ENCODE data around the gene ANKLE1. TPM values are rescaled to one million over a fixed set of nuclear protein-coding genes. Genes with fewer than 3 reads are reported as not detected.
A peak's percentile ranks its signal among the peaks of the same experiment; 100 is the strongest.

ANKLE1 gene
- total RNA-seq, 1 experiment from 2014 or later = 16.5 TPM

DNA sequence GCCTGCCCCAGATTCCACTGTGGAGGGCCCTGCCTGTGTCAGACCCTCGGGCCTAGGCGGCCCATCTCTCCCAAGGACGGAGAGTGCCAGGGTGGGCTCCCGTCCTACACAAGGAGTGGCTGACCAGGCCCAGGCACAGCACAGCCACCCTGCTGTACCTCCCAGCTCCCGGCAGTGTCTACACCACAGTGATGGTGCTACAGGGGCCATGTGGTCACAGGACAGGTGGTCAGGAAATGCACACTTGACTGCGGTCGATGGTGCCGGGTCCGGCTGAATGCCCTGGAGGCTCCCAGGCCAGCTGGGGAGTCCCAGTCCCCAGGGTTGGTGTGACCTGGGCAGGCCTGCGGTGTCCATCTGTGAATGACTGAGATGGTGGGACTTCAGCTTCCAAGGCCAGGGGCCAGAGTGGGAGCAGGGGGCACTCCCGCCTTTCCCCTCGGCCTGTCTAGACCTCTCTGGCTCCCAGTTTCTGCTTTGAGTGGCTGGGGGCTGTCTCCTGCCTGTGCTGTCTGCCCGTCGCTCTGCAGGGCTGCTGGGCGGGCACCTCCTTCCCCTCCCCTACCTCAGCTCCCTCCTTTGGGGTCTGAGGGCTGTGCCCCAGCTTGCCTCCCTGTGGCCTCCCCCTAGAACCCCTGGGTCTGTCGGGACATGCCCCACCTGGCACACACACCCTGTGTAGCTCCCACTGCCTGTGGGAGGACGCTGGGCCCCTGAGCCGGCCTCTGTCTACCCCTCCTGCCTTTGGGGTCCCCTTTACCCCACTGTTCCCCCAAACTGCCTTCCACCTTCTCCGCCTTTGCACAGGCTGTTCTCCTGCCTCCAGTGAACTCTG lies 40.2 kb downstream of the ANKLE1 start:
- no peak overlapping the region for H3K56ac ChIP-seq (ENCODE audit: insufficient read length, low read depth, low read length)
- H2BK12ac ChIP-seq (ENCODE audit: insufficient read length, low read depth, low read length) = no peak overlapping the region
- H3K79me1 ChIP-seq (ENCODE audit: insufficient read depth, low read depth, low read length, poor library complexity, severe bottlenecking) = no peaks in the 10 kb centered on the region
- no peaks in the 10 kb centered on the region for H3K9me3 Mint-ChIP-seq
- no peak overlapping the region for H3K27ac ChIP-seq (ENCODE audit: insufficient read length, low read depth, low read length)
- H3K4me2 ChIP-seq (ENCODE audit: insufficient read depth, insufficient read length, low read length) = no peak overlapping the region
- H3K4me1 Mint-ChIP-seq = peaks cover 4 to 8% of the 10 kb centered on the region in 2 experiments
- no peak overlapping the region for H2BK15ac ChIP-seq (ENCODE audit: low read depth, low read length)
- no peak overlapping the region for H2BK20ac ChIP-seq (ENCODE audit: low read depth, low read length, poor library complexity, severe bottlenecking)
- peaks cover 2% of the 10 kb centered on the region; the same call in 1 of the 2 replicates for H3K27me3 Mint-ChIP-seq (ENCODE audit: low read depth)
- no peaks in the 10 kb centered on the region for H3K4me1 ChIP-seq (ENCODE audit: insufficient read depth, low read length)
- H4K91ac ChIP-seq (ENCODE audit: insufficient read length, low read depth, low read length) = no peak overlapping the region
- no peaks in the 10 kb centered on the region for H3K27me3 ChIP-seq (ENCODE audit: insufficient read depth, low read length)
- H3K4ac ChIP-seq (ENCODE audit: low read depth, low read length) = no peak overlapping the region
- no peaks in the 10 kb centered on the region for H3K23me2 ChIP-seq (ENCODE audit: insufficient read length, low read depth, low read length, poor library complexity, severe bottlenecking)
- TF ChIP-seq, protein P1, sequence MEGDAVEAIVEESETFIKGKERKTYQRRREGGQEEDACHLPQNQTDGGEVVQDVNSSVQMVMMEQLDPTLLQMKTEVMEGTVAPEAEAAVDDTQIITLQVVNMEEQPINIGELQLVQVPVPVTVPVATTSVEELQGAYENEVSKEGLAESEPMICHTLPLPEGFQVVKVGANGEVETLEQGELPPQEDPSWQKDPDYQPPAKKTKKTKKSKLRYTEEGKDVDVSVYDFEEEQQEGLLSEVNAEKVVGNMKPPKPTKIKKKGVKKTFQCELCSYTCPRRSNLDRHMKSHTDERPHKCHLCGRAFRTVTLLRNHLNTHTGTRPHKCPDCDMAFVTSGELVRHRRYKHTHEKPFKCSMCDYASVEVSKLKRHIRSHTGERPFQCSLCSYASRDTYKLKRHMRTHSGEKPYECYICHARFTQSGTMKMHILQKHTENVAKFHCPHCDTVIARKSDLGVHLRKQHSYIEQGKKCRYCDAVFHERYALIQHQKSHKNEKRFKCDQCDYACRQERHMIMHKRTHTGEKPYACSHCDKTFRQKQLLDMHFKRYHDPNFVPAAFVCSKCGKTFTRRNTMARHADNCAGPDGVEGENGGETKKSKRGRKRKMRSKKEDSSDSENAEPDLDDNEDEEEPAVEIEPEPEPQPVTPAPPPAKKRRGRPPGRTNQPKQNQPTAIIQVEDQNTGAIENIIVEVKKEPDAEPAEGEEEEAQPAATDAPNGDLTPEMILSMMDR (conservative IDR thresholded peaks at IDR 0.05) = no peak
- no peak overlapping the region for H3T11ph ChIP-seq (ENCODE audit: low read length)
- H4K5ac ChIP-seq (ENCODE audit: insufficient read length, low read depth, low read length) = no peak overlapping the region
- H2AK5ac ChIP-seq (ENCODE audit: insufficient read length, low read length) = no peak overlapping the region
- H2BK5ac ChIP-seq (ENCODE audit: insufficient read length, low read length) = no peak overlapping the region
- no peak overlapping the region for H3K18ac ChIP-seq (ENCODE audit: insufficient read length, low read depth, low read length)
- H2AFZ ChIP-seq (ENCODE audit: low read length) = no peak overlapping the region
- H3K36me3 Mint-ChIP-seq (ENCODE audit: insufficient read depth in 1 of 3, low read depth in 3 of 3) = peaks cover 15 to 51% (median 28%) of the 10 kb centered on the region in 3 experiments
- no peak for DNase-seq
- H4K20me1 ChIP-seq (ENCODE audit: control insufficient read depth, insufficient read depth, insufficient read length) = no peaks in the 10 kb centered on the region
- H3K23ac ChIP-seq (ENCODE audit: insufficient read length, low read depth, low read length) = no peak overlapping the region
- no peak overlapping the region; a peak in 1 of 5 replicates for H3K4me3 Mint-ChIP-seq
- H2BK120ac ChIP-seq (ENCODE audit: low read depth, low read length, poor library complexity, severe bottlenecking) = no peak overlapping the region
- no peaks in the 10 kb centered on the region for H3K79me2 ChIP-seq (ENCODE audit: insufficient read depth, low read length)
- H3K14ac ChIP-seq (ENCODE audit: insufficient read depth, low read length) = no peak overlapping the region
- no peak overlapping the region for H4K8ac ChIP-seq (replicated peaks; ENCODE audit: insufficient read length, low read depth, low read length)
- no peak overlapping the region for H3K9ac ChIP-seq (ENCODE audit: extremely low read depth, insufficient read length, low read length)
- no CpG with 5 or more reads among the region's 19 CpGs for WGBS (ENCODE audit: extremely low coverage, insufficient read length, low lambda C conversion rate)
- H3K27ac Mint-ChIP-seq = peak overlapping the region; percentile 48 to 90 (median 87); a peak in 6 of 7 replicates
- no peaks in the 10 kb centered on the region for H3K9me3 ChIP-seq (ENCODE audit: control insufficient read depth, low read depth, low read length)

Measured in H9 (cell line).